Immature natural killer cell (primary cell): Measurements from ENCODE around the gene GRN. TPM values are rescaled to one million over a fixed set of nuclear protein-coding genes. Genes with fewer than 3 reads are reported as not detected.

Experiments
- DNase-seq, 3 donors: peaks; one replicate each; pipeline ENCODE4 v3.0.0; 2022; ENCODE audit warnings: mixed read lengths in 1 of 3
- H3K27ac Mint-ChIP-seq, 6 donors: one replicate each; pipeline ENCODE4 v1.8.0; 2020; ENCODE audit warnings: mixed read lengths in 6 of 6, mild to moderate bottlenecking in 5 of 6, inconsistent platforms in 4 of 6, moderate library complexity in 3 of 6
- H3K27me3 Mint-ChIP-seq, 3 donors: one replicate each; pipeline ENCODE4 v1.8.0; 2020 to 2021; ENCODE audit warnings: low read depth in 3 of 3, mild to moderate bottlenecking in 3 of 3, mixed read lengths in 3 of 3, moderate library complexity in 3 of 3, inconsistent platforms in 1 of 3
- H3K36me3 Mint-ChIP-seq, 3 donors: one replicate each; pipeline ENCODE4 v1.8.0; 2020; ENCODE audit warnings: mixed read lengths in 3 of 3, inconsistent platforms in 2 of 3, mild to moderate bottlenecking in 2 of 3
- H3K4me1 Mint-ChIP-seq, 2 donors: one replicate each; pipeline ENCODE4 v1.8.0; 2020; ENCODE audit warnings: inconsistent platforms in 2 of 2, mild to moderate bottlenecking in 2 of 2, mixed read lengths in 2 of 2, moderate library complexity in 1 of 2
- H3K4me3 Mint-ChIP-seq, 5 donors: one replicate each; pipeline ENCODE4 v1.8.0; 2020; ENCODE audit warnings: mild to moderate bottlenecking in 5 of 5, mixed read lengths in 5 of 5, inconsistent platforms in 3 of 5, moderate library complexity in 3 of 5
- H3K9me3 Mint-ChIP-seq, 6 donors: one replicate each; pipeline ENCODE4 v1.8.0; 2020; ENCODE audit warnings: mild to moderate bottlenecking in 6 of 6, mixed read lengths in 6 of 6, inconsistent platforms in 4 of 6, moderate library complexity in 3 of 6
- polyA plus RNA-seq, 3 donors: library from polyadenylated mRNA; unstranded; fragments of 300-500 nt; fragmentation: Illumina TruSeq; gene quantifications; one replicate each; pipeline ENCODE4 v1.2.3, GENCODE V29; 2021

The GRN gene
- polyA plus RNA-seq, 3 donors from 2014 or later: 50.9 to 103 (median 73.3) TPM

DNA sequence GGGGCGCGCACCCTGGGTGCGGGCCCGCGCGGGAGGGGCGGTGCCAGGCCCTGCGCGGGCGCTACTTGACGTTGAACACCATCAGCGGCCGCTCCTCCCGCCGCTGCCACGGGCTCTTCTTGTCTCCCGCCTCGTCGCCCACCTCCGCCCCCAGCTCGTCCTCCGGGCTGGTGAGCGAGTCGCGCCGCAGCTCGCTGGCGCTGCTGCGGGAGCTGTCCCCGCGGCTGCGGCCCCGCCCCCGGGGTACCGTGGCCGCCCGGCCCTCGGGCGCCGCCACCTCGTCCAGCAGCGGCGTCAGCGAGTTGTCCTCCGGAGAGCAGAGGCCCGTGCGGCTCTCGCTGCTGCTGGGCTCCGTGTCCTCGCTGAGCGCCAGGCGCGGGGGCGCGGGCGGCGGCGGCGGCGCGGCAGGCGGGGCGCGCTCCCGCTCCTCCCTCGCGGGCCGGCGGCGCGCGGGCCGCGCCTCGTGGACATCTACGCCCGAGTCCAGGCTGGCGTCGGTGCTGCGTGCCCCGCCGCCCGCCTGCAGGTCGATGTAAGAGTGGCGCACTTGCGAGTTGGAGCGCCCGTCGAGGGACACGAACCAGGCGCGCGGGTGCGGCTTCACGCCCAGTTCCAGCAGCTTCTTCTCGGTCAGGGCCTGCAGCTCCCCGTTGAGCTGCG lies 8.7 kb downstream of the GRN start:
- Mint-ChIP-seq H3K4me3 (peak overlapping the region; percentile 30 to 76 (median 45)), H3K9me3 (no peaks in the 10 kb centered on the region), H3K27me3 (peaks cover 0 to 3% (median 1%) of the 10 kb centered on the region in 3 donors), H3K36me3 (no peaks in the 10 kb centered on the region), H3K27ac (no peak overlapping the region), H3K4me1 (peaks cover 2 to 4% of the 10 kb centered on the region in 2 donors)
- peak; percentile 21 to 31 (median 27) for DNase-seq

DNA sequence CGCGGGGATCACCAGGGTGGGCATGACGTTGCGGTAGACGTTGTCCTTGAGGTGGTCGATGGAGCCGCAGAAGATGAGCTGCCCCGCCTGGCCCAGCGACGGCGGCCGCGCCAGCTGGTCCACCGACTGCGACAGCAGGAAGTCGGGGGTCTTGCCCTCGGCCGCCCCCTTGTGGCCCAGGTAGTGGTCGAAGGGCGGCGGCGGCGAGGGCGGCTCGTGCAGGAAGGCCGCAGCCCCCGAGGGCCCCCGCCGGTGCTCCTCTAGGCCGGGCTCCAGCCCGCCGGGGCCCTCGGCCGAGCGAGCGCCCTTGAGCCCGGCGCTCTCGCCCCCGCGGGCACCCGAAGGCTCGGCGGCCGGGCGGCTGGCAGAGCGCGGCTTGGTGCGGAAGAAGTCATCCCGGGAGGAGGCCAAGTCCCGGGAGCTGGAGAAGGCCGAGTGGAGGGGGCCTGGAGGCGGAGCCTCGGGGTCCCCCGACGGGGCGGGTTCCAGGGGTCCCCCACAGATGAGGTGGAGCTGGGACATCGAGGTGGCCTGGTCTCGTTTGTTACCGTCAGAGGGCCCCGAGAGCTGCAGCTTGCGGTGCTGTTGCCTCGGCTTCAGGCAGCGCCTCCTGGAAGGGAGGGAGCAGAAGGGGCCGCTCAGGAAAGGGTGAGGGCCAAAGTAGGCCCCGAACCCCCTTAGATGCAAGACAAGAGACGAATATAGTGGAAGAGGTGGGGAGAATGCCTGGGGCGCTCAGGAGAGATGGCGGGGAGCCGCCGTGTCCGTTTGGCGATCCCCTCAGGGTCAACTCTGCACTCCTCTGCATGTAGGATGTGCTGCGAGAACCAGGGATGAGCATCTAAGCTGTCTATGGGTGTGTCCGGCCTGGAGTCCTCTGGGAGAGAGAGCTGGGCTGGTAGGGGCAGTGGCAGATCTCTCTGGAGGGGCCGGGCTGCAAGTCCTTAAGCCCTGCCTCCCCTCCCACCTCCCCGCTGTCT lies 9.8 kb downstream of the GRN start:
- Mint-ChIP-seq H3K4me3 (peak overlapping the region; percentile 52 to 78 (median 64)), H3K27me3 (peaks cover 0 to 3% (median 0%) of the 10 kb centered on the region in 3 donors), H3K4me1 (peaks cover 0 to 4% of the 10 kb centered on the region in 2 donors), H3K36me3 (no peaks in the 10 kb centered on the region), H3K27ac (no peak overlapping the region), H3K9me3 (no peaks in the 10 kb centered on the region)
- peak; percentile 51 to 57 (median 55) for DNase-seq

DNA sequence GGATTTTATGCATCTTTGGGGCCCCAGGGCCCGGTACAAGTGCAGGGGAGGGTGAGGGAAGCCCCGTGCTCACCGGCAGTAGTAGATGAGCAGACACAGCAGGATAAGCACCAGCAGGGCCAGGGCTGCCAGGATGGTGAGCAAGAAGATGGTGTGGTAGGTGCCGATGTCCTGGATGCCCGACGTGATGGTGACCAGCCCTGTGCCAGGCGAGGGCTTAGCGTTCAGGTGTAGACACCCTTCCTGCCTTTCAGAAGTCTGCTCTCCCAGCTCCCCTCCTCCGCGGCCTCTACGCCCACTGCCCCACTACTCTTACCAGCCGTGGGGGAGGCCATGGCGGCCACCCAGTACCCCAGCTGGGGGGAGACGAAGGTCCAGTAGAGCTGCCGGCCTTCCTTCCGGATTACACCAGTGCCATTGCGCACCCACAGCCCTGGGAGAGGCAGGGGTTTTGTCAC lies 10.6 kb downstream of the GRN start:
- Mint-ChIP-seq H3K27me3 (peaks cover 0 to 3% (median 0%) of the 10 kb centered on the region in 3 donors), H3K36me3 (no peaks in the 10 kb centered on the region), H3K4me3 (peak overlapping the region in 3 of 5 donors; percentile 18 to 45 (median 44)), H3K9me3 (no peaks in the 10 kb centered on the region), H3K4me1 (peaks cover 0 to 4% of the 10 kb centered on the region in 2 donors), H3K27ac (no peak overlapping the region)
- no peak for DNase-seq

DNA sequence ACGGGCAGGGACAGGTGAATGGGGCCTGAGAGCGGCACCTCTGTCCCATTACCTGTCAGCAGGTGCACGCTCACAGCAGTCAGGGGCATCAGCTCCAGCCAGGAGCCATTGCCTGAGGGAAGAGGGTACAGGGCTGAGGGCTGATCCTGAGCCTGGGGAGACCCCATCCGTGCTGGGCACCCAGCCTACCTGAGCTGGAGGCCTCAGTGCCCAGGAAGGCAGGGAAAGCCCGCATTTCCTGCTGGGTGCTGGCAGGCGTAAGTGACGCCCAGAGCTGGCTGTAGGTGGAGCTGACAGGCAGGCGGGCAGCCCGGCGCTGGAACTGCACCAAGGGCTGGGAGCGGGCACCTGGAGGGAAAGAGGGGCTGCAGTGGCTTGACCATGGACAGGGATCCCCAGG lies 11.1 kb downstream of the GRN start:
- H3K27ac Mint-ChIP-seq: no peak overlapping the region
- H3K9me3 Mint-ChIP-seq: no peaks in the 10 kb centered on the region
- no peaks in the 10 kb centered on the region for H3K36me3 Mint-ChIP-seq
- no peak for DNase-seq
- peaks cover 0 to 4% of the 10 kb centered on the region in 2 donors for H3K4me1 Mint-ChIP-seq
- H3K4me3 Mint-ChIP-seq: peak overlapping the region in 2 of 5 donors; percentile 9 to 18
- H3K27me3 Mint-ChIP-seq: peaks cover 0 to 3% (median 2%) of the 10 kb centered on the region in 3 donors

DNA sequence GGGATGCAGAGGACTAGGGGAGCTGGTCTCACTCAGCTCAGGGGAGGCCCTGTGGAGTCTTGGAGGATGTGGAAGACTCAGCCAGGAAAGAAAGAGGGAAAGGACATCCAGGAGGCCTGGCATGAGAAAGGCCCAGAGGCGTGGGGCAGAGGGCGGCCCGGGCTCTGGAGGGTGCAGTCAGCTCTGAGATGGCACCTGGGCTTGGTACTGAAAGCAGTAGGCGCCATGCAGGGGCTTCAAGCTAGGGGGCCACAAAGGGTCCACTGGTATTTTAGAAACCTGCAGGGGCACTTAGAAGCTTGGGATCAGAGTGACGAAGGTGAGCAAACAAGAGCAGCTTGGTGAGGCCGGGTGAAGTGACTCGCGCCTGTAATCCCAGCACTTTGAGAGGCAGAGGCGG lies 13.0 kb downstream of the GRN start:
- Mint-ChIP-seq H3K27me3 (peaks cover 2 to 4% (median 3%) of the 10 kb centered on the region in 3 donors), H3K27ac (no peak overlapping the region), H3K4me3 (no peak overlapping the region), H3K4me1 (peaks cover 0 to 3% of the 10 kb centered on the region in 2 donors), H3K9me3 (no peaks in the 10 kb centered on the region), H3K36me3 (no peaks in the 10 kb centered on the region)
- DNase-seq: no peak

DNA sequence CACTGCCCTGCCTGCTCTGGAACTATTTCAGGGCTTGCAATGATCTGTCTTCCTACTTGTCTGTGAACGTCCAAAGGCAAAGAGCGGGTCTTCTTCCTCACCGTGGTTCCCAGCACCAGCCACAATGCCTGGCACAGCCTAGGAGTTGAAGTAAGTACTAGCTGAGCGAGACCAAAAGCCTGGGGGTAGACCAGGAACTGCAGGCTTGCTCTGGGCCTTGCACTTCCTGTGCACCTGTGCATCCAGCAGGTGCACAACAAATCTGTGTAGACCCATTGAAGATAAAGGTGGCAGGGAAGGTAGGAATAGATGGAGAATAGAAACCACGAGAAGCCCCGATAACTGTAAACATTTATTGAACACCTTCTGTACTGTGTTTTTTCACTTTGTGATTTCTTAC lies 13.9 kb downstream of the GRN start:
- peaks cover 2 to 4% (median 3%) of the 10 kb centered on the region in 3 donors for H3K27me3 Mint-ChIP-seq
- DNase-seq: no peak
- peaks cover 0 to 3% of the 10 kb centered on the region in 2 donors for H3K4me1 Mint-ChIP-seq
- no peak overlapping the region for H3K4me3 Mint-ChIP-seq
- no peaks in the 10 kb centered on the region for H3K36me3 Mint-ChIP-seq
- H3K27ac Mint-ChIP-seq: no peak overlapping the region
- no peaks in the 10 kb centered on the region for H3K9me3 Mint-ChIP-seq

DNA sequence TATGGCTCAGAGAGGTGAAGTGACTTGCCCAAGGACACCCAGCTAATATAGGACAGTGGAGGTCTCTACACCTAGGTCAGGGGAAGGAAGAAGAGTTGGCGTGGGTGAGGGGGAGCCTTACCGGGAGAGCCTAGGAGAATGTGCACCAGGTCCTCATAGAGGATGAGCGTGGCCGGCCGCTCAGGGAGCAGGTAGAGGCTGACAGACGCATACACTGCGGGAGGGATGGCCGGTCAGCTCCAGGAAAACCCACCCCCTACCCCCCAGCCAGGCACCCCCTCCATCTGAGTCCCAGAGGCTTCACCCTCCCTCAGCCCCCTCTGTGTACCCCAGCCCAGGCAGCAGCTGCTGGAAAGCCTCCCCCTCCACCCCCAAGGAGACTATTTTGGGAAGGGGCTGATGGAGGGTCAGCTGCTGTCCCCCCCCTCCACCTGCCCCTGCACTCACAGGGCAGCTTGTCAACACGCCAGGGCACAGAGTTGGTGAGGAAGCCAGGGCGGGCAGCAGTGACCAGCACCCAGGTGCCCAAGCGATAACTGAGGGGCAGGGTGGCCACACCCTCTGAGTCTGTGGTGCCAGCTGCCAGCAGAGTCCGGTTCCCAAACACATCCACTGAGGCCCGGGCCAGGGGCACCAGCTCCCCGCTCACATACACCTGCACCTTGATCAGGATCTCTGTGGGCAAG lies 14.5 kb downstream of the GRN start:
- peaks cover 0 to 3% of the 10 kb centered on the region in 2 donors for H3K4me1 Mint-ChIP-seq
- no peaks in the 10 kb centered on the region for H3K9me3 Mint-ChIP-seq
- H3K36me3 Mint-ChIP-seq: no peaks in the 10 kb centered on the region
- H3K27ac Mint-ChIP-seq: no peak overlapping the region
- peaks cover 3 to 5% (median 4%) of the 10 kb centered on the region in 3 donors for H3K27me3 Mint-ChIP-seq
- H3K4me3 Mint-ChIP-seq: no peak overlapping the region
- DNase-seq: no peak

DNA sequence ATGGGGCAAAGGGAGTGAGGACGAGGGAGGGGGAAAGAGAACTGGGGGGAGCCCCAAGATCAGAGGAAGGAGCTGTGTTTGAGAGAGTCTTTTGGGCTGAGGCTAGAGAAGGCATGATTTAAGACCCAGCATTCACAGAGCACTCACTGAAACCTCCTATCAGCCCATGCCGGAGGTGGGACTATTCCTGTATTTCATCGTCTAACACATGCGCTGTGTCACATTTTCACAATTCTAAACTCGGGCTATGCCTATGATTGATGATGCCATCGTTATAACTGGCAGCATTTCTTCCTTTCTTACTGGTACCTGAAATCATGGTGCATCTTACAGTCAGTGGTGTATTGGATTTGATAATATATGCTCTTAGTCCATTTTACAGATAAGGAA lies 15.0 kb downstream of the GRN start:
- DNase-seq: no peak
- Mint-ChIP-seq H3K27ac (no peak overlapping the region), H3K9me3 (no peaks in the 10 kb centered on the region), H3K36me3 (no peaks in the 10 kb centered on the region), H3K27me3 (peaks cover 4 to 5% (median 4%) of the 10 kb centered on the region in 3 donors), H3K4me3 (peak overlapping the region in 1 of 5 donors; percentile 1), H3K4me1 (peaks cover 3 to 4% of the 10 kb centered on the region in 2 donors)

DNA sequence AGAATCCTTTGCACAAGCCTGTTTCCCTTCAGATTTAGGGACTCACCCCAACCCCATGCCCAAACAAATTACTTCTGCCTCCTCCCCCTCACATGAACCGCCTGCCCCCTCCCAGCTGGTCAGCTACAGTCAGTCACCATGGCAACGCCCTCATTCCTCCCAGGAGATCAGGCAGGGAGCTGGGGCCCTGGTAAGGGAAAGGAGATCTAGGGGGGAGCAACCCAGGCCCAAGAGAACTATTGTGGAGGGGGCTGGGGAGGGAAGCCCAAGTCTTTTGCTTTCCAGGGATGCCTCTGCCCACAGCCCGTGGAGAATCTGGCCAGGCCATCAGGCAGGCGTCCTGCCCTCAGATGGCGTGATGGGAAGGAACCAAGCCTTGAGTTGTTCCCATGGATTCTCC lies 15.7 kb downstream of the GRN start:
- Mint-ChIP-seq H3K4me3 (no peak overlapping the region), H3K4me1 (peaks cover 3 to 5% of the 10 kb centered on the region in 2 donors), H3K27me3 (peaks cover 3 to 9% (median 4%) of the 10 kb centered on the region in 3 donors), H3K27ac (no peak overlapping the region), H3K36me3 (no peaks in the 10 kb centered on the region), H3K9me3 (no peaks in the 10 kb centered on the region)
- DNase-seq: no peak

DNA sequence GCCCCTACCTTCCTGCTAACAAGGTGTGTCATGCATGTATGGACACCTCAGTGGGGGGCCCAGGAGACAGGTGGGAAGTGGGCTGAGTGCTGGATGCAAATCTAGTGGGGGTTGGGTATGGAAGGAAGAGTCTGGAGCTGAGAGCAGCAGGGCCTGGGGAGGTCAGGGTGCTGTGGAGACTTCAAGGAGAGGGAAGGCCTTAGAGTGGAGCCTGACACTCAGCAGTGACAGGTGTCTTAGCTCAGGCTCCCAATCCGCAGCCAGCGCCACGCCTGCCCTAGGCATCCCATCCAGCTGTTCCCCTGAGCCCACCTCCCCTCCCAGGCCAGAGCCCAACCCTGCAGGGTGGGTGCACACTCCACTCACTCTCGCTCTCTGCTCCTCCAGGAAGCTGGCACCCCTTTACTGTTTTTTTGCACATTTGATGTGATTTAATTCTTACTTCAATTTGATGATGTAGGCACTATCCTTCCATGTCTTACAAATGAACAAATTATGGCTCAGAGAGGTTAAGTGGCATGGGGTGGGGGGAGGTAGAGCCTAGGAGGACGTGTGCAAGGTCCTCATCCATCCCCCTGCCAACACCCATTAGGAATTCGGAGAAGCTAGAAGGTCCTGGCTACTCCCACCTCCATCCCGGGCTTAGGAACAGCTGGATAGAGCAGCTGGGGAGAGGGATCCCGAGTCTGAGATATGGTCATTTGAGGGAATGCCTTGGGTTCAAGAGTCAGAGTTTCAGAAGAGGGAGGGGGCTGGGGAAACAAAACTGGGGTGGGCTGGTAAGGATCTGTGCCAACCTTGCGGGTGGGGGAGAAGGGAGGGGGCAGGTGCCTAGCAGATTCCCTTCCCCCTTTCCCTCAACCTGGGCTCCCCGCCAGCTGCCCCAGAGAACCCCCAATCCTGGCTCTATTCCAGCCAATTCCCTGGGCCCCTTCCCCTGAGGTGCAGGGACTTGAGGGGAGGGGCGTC lies 16.5 kb downstream of the GRN start:
- Mint-ChIP-seq H3K27me3 (peaks cover 3 to 16% (median 6%) of the 10 kb centered on the region in 3 donors), H3K4me1 (peaks cover 3 to 5% of the 10 kb centered on the region in 2 donors), H3K9me3 (no peaks in the 10 kb centered on the region), H3K27ac (no peak overlapping the region), H3K36me3 (no peaks in the 10 kb centered on the region), H3K4me3 (peak overlapping the region in 1 of 5 donors; percentile 2)
- no peak for DNase-seq

DNA sequence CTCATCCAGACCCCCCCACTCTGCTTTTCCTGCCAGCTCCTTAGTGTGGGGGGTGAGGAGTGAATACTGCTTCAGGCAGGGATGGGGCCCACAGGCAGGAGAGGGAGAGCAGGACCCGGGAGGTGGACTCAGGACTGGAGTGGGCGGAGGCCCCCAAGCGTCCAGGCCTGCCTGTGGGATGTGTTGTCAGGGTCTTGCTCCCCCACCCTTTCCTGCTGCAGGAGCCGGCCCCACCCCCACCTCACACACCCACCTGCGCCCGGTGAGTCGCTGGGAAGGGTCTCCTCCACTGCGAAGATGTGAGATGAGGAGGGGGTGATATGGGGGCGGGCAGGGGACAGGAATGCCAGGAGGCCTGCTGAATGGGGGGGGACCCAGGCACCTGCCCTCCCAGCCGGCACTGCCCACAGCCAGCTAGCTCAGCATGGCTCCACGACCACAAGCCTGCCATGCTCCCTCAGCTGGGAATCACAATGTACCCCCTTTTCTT lies 17.4 kb downstream of the GRN start:
- no peaks in the 10 kb centered on the region for H3K9me3 Mint-ChIP-seq
- peaks cover 3 to 5% of the 10 kb centered on the region in 2 donors for H3K4me1 Mint-ChIP-seq
- peaks cover 6 to 16% (median 6%) of the 10 kb centered on the region in 3 donors for H3K27me3 Mint-ChIP-seq
- H3K27ac Mint-ChIP-seq: no peak overlapping the region
- no peak for DNase-seq
- H3K36me3 Mint-ChIP-seq: no peaks in the 10 kb centered on the region
- peak overlapping the region in 2 of 5 donors; percentile 36 to 47 for H3K4me3 Mint-ChIP-seq

DNA sequence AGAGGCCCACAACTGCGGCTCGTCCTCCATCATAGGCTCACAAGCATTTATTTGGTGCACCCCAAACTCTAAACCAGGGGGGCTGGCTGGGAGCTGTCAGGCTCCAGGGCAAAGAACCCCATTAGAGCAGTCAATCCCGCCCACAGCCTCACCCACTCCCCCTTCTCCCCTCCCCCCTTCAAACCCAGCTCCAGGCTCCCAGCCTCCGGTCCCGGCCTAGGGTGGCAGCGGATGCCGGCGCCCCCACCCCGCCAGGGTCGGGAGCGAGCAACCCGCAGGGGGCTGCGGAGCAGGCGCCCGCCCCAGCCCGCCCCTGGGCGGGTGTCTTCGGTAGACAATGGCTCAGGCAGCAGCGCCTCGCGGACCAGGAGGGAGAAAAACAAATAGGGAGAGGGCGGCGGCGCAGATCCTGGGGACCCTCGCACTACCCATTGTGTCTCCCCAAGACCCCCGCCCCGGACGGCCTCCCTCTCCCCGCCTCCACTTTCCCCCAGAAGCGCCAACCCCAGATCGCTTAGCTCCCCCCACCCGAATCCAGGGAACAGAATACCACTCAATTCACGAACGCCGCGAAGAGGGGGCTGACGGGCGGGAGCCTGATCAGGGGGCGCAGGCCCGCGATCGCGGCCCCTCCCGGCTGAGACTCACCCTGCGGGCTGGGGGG lies 18.0 kb downstream of the GRN start:
- Mint-ChIP-seq H3K27me3 (peaks cover 6 to 16% (median 10%) of the 10 kb centered on the region in 3 donors), H3K36me3 (no peaks in the 10 kb centered on the region), H3K9me3 (no peaks in the 10 kb centered on the region), H3K27ac (no peak overlapping the region), H3K4me3 (peak overlapping the region; percentile 69 to 78 (median 75)), H3K4me1 (peaks cover 3 to 5% of the 10 kb centered on the region in 2 donors)
- DNase-seq: no peak
